ENCODE results near the gene SAPCD1. TPM values are rescaled to one million over a fixed set of nuclear protein-coding genes. Genes with fewer than 3 reads are reported as not detected.

The SAPCD1 gene
- total and polyA plus RNA-seq, 4 donors, result 0.59 to 2.6 (median 0.68) TPM; not detected in 1

- TF ChIP-seq JUND (IDR thresholded peaks at IDR 0.05), result no peak
- TF ChIP-seq CTCF (IDR thresholded peaks at IDR 0.05; ENCODE audit: low read depth, low read length, missing input control), result no peak
- no peak for TF ChIP-seq ATF3 (IDR thresholded peaks at IDR 0.05)
- no peak for TF ChIP-seq REST (IDR thresholded peaks at IDR 0.05)
- no peak for TF ChIP-seq TAF1 (conservative IDR thresholded peaks at IDR 0.05)
- TF ChIP-seq EGR1 (IDR thresholded peaks at IDR 0.05; ENCODE audit: low read depth in 2 of 2), result no peak
- Histone ChIP-seq H3K27me3 (ENCODE audit: control insufficient read depth in 4 of 4, insufficient read depth in 4 of 4, low read length in 3 of 4) (no peaks in the 10 kb centered on the region), H3K9me3 (ENCODE audit: control insufficient read depth in 4 of 4, low read length in 3 of 4) (no peaks in the 10 kb centered on the region), H3K4me1 (ENCODE audit: control insufficient read depth in 4 of 4, insufficient read depth in 4 of 4, low read length in 3 of 4) (peaks cover under 1 to 24% (median 15%) of the 10 kb centered on the region in 4 donors), H3K36me3 (ENCODE audit: control insufficient read depth in 4 of 4, insufficient read depth in 3 of 4, low read depth in 1 of 4, low read length in 3 of 4) (peaks cover 14 to 53% (median 17%) of the 10 kb centered on the region in 4 donors), H3K9ac (ENCODE audit: low read depth in 1 of 2, low read length in 2 of 2) (no peak overlapping the region), H3K4me3 (ENCODE audit: low read depth in 1 of 3, low read length in 3 of 3) (no peak overlapping the region), H3K27ac (ENCODE audit: low read depth in 1 of 2, low read length in 2 of 2) (no peak overlapping the region)
- WGBS, result 97% methylated on average over 23 of the region's 23 CpGs
- DNase-seq (ENCODE audit: low spot score), result no peak
Observed at GRCh38 chr6:31781244-31782125, 19.0 kb downstream of the SAPCD1 start.

- Histone ChIP-seq H3K36me3 (ENCODE audit: control insufficient read depth in 4 of 4, insufficient read depth in 3 of 4, low read depth in 1 of 4, low read length in 3 of 4) (peaks cover 14 to 53% (median 17%) of the 10 kb centered on the region in 4 donors), H3K27me3 (ENCODE audit: control insufficient read depth in 4 of 4, insufficient read depth in 4 of 4, low read length in 3 of 4) (no peaks in the 10 kb centered on the region), H3K4me1 (ENCODE audit: control insufficient read depth in 4 of 4, insufficient read depth in 4 of 4, low read length in 3 of 4) (peaks cover 0 to 15% (median 9%) of the 10 kb centered on the region in 4 donors), H3K9ac (ENCODE audit: low read depth in 1 of 2, low read length in 2 of 2) (no peak overlapping the region), H3K9me3 (ENCODE audit: control insufficient read depth in 4 of 4, low read length in 3 of 4) (no peaks in the 10 kb centered on the region), H3K27ac (ENCODE audit: low read depth in 1 of 2, low read length in 2 of 2) (no peak overlapping the region), H3K4me3 (ENCODE audit: low read depth in 1 of 3, low read length in 3 of 3) (no peak overlapping the region)
- DNase-seq (ENCODE audit: low spot score), result no peak
- TF ChIP-seq REST (IDR thresholded peaks at IDR 0.05) (no peak), EGR1 (IDR thresholded peaks at IDR 0.05; ENCODE audit: low read depth in 2 of 2) (no peak), HNF4G (IDR thresholded peaks at IDR 0.05) (no peak), SP1 (IDR thresholded peaks at IDR 0.05) (no peak), FOXA2 (IDR thresholded peaks at IDR 0.05) (no peak), JUND (IDR thresholded peaks at IDR 0.05) (no peak), RAD21 (IDR thresholded peaks at IDR 0.05) (no peak), MAX (IDR thresholded peaks at IDR 0.05) (no peak), FOXA1 (IDR thresholded peaks at IDR 0.05) (no peak), TAF1 (conservative IDR thresholded peaks at IDR 0.05) (no peak), CTCF (IDR thresholded peaks at IDR 0.05; ENCODE audit: low read depth, low read length, missing input control) (no peak), HNF4A (conservative IDR thresholded peaks at IDR 0.05) (no peak), NR2F2 (IDR thresholded peaks at IDR 0.05) (no peak), ATF3 (IDR thresholded peaks at IDR 0.05) (no peak)
- WGBS, result 92% methylated on average over 32 of the region's 32 CpGs
Observed at GRCh38 chr6:31782126-31782855, 19.8 kb downstream of the SAPCD1 start.
